HepG2 (cell line): ENCODE results near the gene CR1. TPM values are rescaled to one million over a fixed set of nuclear protein-coding genes. Genes with fewer than 3 reads are reported as not detected.

Experiments used
- AHDC1 ChIP-seq: sonication (generic); formaldehyde crosslinking; IDR thresholded peaks from 2 replicates; pipeline ENCODE4 v1.5.1; 2020; ENCODE audit warnings: mild to moderate bottlenecking, missing genetic modification reagents, borderline replicate concordance
- ERF ChIP-seq: IDR thresholded peaks from 2 replicates; pipeline ENCODE4 v1.6.1; 2018; ENCODE audit warnings: missing biosample characterization, missing genetic modification reagents
- FIP1L1 ChIP-seq: fragments of 200-400 bp; formaldehyde crosslinking; IDR thresholded peaks from 2 replicates; pipeline ENCODE4 v1.6.1; 2018; ENCODE audit warnings: low read depth, mild to moderate bottlenecking, low read length, moderate library complexity, borderline replicate concordance; ENCODE audit not compliant: insufficient read depth
- HNF4A ChIP-seq: sonication (generic); formaldehyde crosslinking; IDR thresholded peaks from 2 replicates; pipeline ENCODE4 v1.4.0; 2020; ENCODE audit warnings: missing genetic modification reagents
- HNRNPLL ChIP-seq: fragments of 200-400 bp; formaldehyde crosslinking; IDR thresholded peaks from 2 replicates; pipeline ENCODE4 v1.6.1; 2017; ENCODE audit warnings: mild to moderate bottlenecking, low read depth, low read length; ENCODE audit not compliant: poor library complexity, severe bottlenecking
- LCORL ChIP-seq, 2 experiments: fragments of 450-650 bp in 1 of 2; sonication (generic) in 1 of 2; formaldehyde crosslinking in 1 of 2; IDR thresholded peaks; 2 replicates each; pipeline versions ENCODE4 v1.5.0 to v1.6.1; 2017 to 2020; ENCODE audit warnings: antibody characterized with exemption in 1 of 2, missing genetic modification reagents in 1 of 2
- MIER3 ChIP-seq: IDR thresholded peaks from 2 replicates; pipeline ENCODE4 v1.6.1; 2016; ENCODE audit warnings: missing compliant biosample characterization, borderline replicate concordance
- PAX8 ChIP-seq: sonication (generic); formaldehyde crosslinking; IDR thresholded peaks from 2 replicates; pipeline ENCODE4 v1.8.0; 2022; ENCODE audit warnings: mild to moderate bottlenecking, missing genetic modification reagents, borderline replicate concordance
- RFX1 ChIP-seq: fragments of 450-650 bp; IDR thresholded peaks from 2 replicates; pipeline ENCODE4 v1.6.1; 2017
- SRSF1 ChIP-seq: fragments of 200-400 bp; formaldehyde crosslinking; optimal IDR thresholded peaks from 2 replicates; pipeline ENCODE3; 2017; ENCODE audit warnings: mild to moderate bottlenecking, low read depth, low read length, moderate library complexity
- TBP ChIP-seq: sonication (generic); formaldehyde crosslinking; IDR thresholded peaks from 2 replicates; pipeline ENCODE4 v1.5.0; 2020; ENCODE audit warnings: missing genetic modification reagents
- THRA ChIP-seq: sonication (generic); formaldehyde crosslinking; IDR thresholded peaks from 2 replicates; pipeline ENCODE4 v1.4.0; 2020; ENCODE audit warnings: missing genetic modification reagents, borderline replicate concordance
- ZFP1 ChIP-seq: IDR thresholded peaks from 2 replicates; pipeline ENCODE4 v1.6.1; 2016
- ZFP36 ChIP-seq: fragments of 150-350 bp; IDR thresholded peaks from 2 replicates; pipeline ENCODE4 v1.6.1; 2018; ENCODE audit warnings: borderline replicate concordance, low read length, low read depth; ENCODE audit not compliant: partially characterized antibody
- ZIK1 ChIP-seq: sonication (generic); formaldehyde crosslinking; IDR thresholded peaks from 2 replicates; pipeline ENCODE4 v1.5.0; 2020; ENCODE audit warnings: mild to moderate bottlenecking, low read depth, missing genetic modification reagents, borderline replicate concordance
- ZNF329 ChIP-seq: sonication (generic); formaldehyde crosslinking; IDR thresholded peaks from 2 replicates; pipeline ENCODE4 v1.9.0; 2021; ENCODE audit warnings: low read depth, mild to moderate bottlenecking, missing genetic modification reagents
- ZNF619 ChIP-seq: sonication (generic); formaldehyde crosslinking; IDR thresholded peaks from 2 replicates; pipeline ENCODE4 v1.4.0; 2020; ENCODE audit warnings: mild to moderate bottlenecking, missing genetic modification reagents
- ZNF670 ChIP-seq: sonication (generic); formaldehyde crosslinking; IDR thresholded peaks from 2 replicates; pipeline ENCODE4 v1.8.0; 2022; ENCODE audit warnings: mild to moderate bottlenecking, missing genetic modification reagents, borderline replicate concordance
- ZNF792 ChIP-seq: IDR thresholded peaks from 2 replicates; pipeline ENCODE4 v1.6.1; 2016
- polyA plus RNA-seq, 8 experiments: library from polyadenylated mRNA; depleted of rRNA in 3 of 8; stranded (reverse) in 7 of 8; unstranded in 1 of 8; fragments of >200 nt; fragmentation: Illumina TruSeq in 4 of 8; extraction: Trizol in 4 of 8; gene quantifications; 2 replicates each; pipeline versions ENCODE4 v1.2.1 to v1.2.3, GENCODE V29; 2011 to 2016; ENCODE audit warnings: low read depth in 4 of 8, missing spikeins in 1 of 8, mixed read lengths in 1 of 8; ENCODE audit not compliant: insufficient read depth in 1 of 8
- total RNA-seq, 5 experiments: library from RNA; depleted of rRNA; stranded (reverse); fragments of >200 nt; fragmentation: Illumina TruSeq; extraction: Trizol; gene quantifications; 2 replicates each; pipeline ENCODE4 v1.2.3, GENCODE V29; 2016; ENCODE audit warnings: low read depth in 1 of 5
- TF ChIP-seq, protein P1 (sequence below): sonication (generic); formaldehyde crosslinking; IDR thresholded peaks from 2 replicates; pipeline ENCODE4 v1.5.1; 2020; ENCODE audit warnings: missing genetic modification reagents, mild to moderate bottlenecking, borderline replicate concordance

CR1 gene
- total and polyA plus RNA-seq, 2 of the 13 experiments (the other 11 are each of a cell fraction or from before 2014, with no cell fraction given), result not detected

GRCh38 chr1:207603777-207604176 is 107.8 kb downstream of the CR1 start (continued):
- TF ChIP-seq SRSF1, result no peak
- TF ChIP-seq AHDC1 (CRISPR knock-in tag), result peak; percentile 97
- TF ChIP-seq ZFP36, result no peak
- TF ChIP-seq HNF4A (CRISPR knock-in tag), result peak; percentile 89
- TF ChIP-seq HNRNPLL, result no peak
- no peak for TF ChIP-seq FIP1L1
- no peak for TF ChIP-seq PAX8 (CRISPR knock-in tag)
- 0 out of 2 replicates have a peak, but pooled peaks have one; percentile 66 for TF ChIP-seq ZNF792 (CRISPR knock-in tag)
- no peak for TF ChIP-seq TBP (CRISPR knock-in tag)
- TF ChIP-seq ZNF670 (CRISPR knock-in tag), result no peak
- TF ChIP-seq ZIK1 (CRISPR knock-in tag), result no peak
- TF ChIP-seq MIER3 (CRISPR knock-in tag), result peak; percentile 37; the same call in 1 of the 2 replicates
- peak; percentile 75 for TF ChIP-seq ERF (CRISPR knock-in tag)
- TF ChIP-seq ZNF619 (CRISPR knock-in tag), result no peak
- peak; percentile 98 for TF ChIP-seq THRA (CRISPR knock-in tag)
- peak; percentile 24; the same call in 1 of the 2 replicates for TF ChIP-seq ZFP1 (CRISPR knock-in tag)
- no peak for TF ChIP-seq RFX1
- TF ChIP-seq, protein P1, sequence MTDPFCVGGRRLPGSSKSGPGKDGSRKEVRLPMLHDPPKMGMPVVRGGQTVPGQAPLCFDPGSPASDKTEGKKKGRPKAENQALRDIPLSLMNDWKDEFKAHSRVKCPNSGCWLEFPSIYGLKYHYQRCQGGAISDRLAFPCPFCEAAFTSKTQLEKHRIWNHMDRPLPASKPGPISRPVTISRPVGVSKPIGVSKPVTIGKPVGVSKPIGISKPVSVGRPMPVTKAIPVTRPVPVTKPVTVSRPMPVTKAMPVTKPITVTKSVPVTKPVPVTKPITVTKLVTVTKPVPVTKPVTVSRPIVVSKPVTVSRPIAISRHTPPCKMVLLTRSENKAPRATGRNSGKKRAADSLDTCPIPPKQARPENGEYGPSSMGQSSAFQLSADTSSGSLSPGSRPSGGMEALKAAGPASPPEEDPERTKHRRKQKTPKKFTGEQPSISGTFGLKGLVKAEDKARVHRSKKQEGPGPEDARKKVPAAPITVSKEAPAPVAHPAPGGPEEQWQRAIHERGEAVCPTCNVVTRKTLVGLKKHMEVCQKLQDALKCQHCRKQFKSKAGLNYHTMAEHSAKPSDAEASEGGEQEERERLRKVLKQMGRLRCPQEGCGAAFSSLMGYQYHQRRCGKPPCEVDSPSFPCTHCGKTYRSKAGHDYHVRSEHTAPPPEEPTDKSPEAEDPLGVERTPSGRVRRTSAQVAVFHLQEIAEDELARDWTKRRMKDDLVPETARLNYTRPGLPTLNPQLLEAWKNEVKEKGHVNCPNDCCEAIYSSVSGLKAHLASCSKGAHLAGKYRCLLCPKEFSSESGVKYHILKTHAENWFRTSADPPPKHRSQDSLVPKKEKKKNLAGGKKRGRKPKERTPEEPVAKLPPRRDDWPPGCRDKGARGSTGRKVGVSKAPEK, result no peak
- TF ChIP-seq ZNF329 (CRISPR knock-in tag), result no peak
- TF ChIP-seq LCORL (IDR thresholded peaks at IDR 0.05), result no peak
- TF ChIP-seq LCORL (CRISPR knock-in tag; IDR thresholded peaks at IDR 0.05), result peak; percentile 36; the same call in 1 of the 2 replicates
